Right lobe of liver (tissue), 6 donors: ENCODE measurements around the gene SGCA. TPM values are rescaled to one million over a fixed set of nuclear protein-coding genes. Genes with fewer than 3 reads are reported as not detected.

Experiments used
- ATAC-seq, 4 donors: fragments of 200-7000 bp; cut with Tn5 transposase; one replicate each; pipeline ENCODE4 v1.9.1; 2020; ENCODE audit warnings: mild to moderate bottlenecking in 4 of 4, moderate library complexity in 4 of 4
- DNase-seq, 3 donors: peaks; one replicate each; pipeline ENCODE4 v3.0.0-alpha.2; 2020
- H3K27ac ChIP-seq, 3 donors: fragments of 200-600 bp; one replicate each; pipeline ENCODE4 v1.8.0; 2022
- H3K27me3 ChIP-seq, 2 donors: fragments of 200-600 bp; one replicate each; pipeline ENCODE4 v1.8.0; 2022
- H3K36me3 ChIP-seq, 4 donors: fragments of 200-600 bp; sonication (generic) in 1 of 4; one replicate each; pipeline versions ENCODE4 v1.5.1 to v1.8.0; 2017 to 2022; ENCODE audit warnings: control low read depth in 1 of 4
- H3K4me1 ChIP-seq, 4 donors: fragments of 200-600 bp; sonication (generic) in 1 of 4; one replicate each; pipeline versions ENCODE4 v1.5.1 to v1.8.0; 2017 to 2022; ENCODE audit warnings: control low read depth in 1 of 4
- H3K4me3 ChIP-seq, 3 donors: fragments of 200-600 bp; one replicate each; pipeline ENCODE4 v1.8.0; 2022
- H3K9me3 ChIP-seq, 4 donors: fragments of 200-600 bp; sonication (generic) in 1 of 4; one replicate each; pipeline versions ENCODE4 v1.5.1 to v1.8.0; 2017 to 2022; ENCODE audit warnings: control low read depth in 1 of 4
- CTCF ChIP-seq, 4 donors: fragments of 200-600 bp in 3 of 4; fragments of 450-650 bp in 1 of 4; IDR thresholded peaks; one replicate each; pipeline versions ENCODE4 v1.5.1 to v1.8.0; 2016 to 2022; ENCODE audit warnings: antibody characterized with exemption in 4 of 4, mild to moderate bottlenecking in 2 of 4
- POLR2A ChIP-seq: fragments of 450-650 bp; IDR thresholded peaks from one replicate; pipeline ENCODE4 v1.6.1; 2017; ENCODE audit warnings: antibody characterized with exemption, mild to moderate bottlenecking
- WGBS: methylation state at CpG from one replicate; pipeline ENCODE4 v1.1.6; 2018; ENCODE audit warnings: low coverage, low lambda C conversion rate; ENCODE audit not compliant: insufficient coverage; ENCODE audit errors: missing lambda C conversion rate; 5-methylcytosine and 5-hydroxymethylcytosine counted together
- intact Hi-C, 2 donors: fragments of 100-400 bp; cut with DNase I; formaldehyde crosslinking; loops; one replicate each; pipeline versions ENCODE4 v1.11.2 to v1.14.1; 2022
- total RNA-seq, 6 experiments: library from RNA; depleted of rRNA in 2 of 6; stranded (reverse); fragments of >200 nt in 2 of 6; fragmentation: NEBNext Ultra II Directional in 3 of 6; extraction: Animal tissue kit (Norgen Biotek cat#: 25700) in 3 of 6; gene quantifications; one replicate each; pipeline versions ENCODE4 v1.1.0 to v1.2.4, GENCODE V29; 2016 to 2023
- donor health status: DM: no; HTN: yes; CAD: no.
- donor health status: DM: no; HTN: no; CAD: no.
- donor health status: DM: no; HTN: no; CAD: no.
- donor health status: DM: no; HTN: yes; CAD: no.
- donor health status: DM: no; HTN: yes; CAD: no.

The SGCA gene
- total RNA-seq, 6 experiments from 2014 or later, result 0.48 to 2.8 (median 1.6) TPM

- Histone ChIP-seq H3K4me3 (no peak overlapping the region), H3K4me1 (peaks cover 0 to 51% (median 17%) of the 10 kb centered on the region in 4 donors), H3K27me3 (no peaks in the 10 kb centered on the region), H3K27ac (no peak overlapping the region), H3K36me3 (no peaks in the 10 kb centered on the region), H3K9me3 (no peaks in the 10 kb centered on the region)
- 95% methylated on average over 15 of the region's 15 CpGs for WGBS
- intact Hi-C loops, result no loop called here
- no peak for TF ChIP-seq CTCF (IDR thresholded peaks at IDR 0.05)
- TF ChIP-seq POLR2A, result no peak
- no peak for DNase-seq
- ATAC-seq, result no peak
Observed at GRCh38 chr17:50220811-50221210, 55.0 kb downstream of the SGCA start.

- no peak overlapping the region for H3K27ac ChIP-seq
- ATAC-seq, result peak in 1 of 4 donors; percentile 8
- WGBS, result 72% methylated on average over 5 of the region's 9 CpGs
Observed at GRCh38 chr17:50221266-50221863, 55.6 kb downstream of the SGCA start.

GRCh38 chr17:50221864-50222545 is 56.2 kb downstream of the SGCA start:
- no peak overlapping the region for H3K27ac ChIP-seq
- TF ChIP-seq POLR2A, result no peak
- no peak for TF ChIP-seq CTCF (IDR thresholded peaks at IDR 0.05)

More at GRCh38 chr17:50221266-50221863, 55.6 kb downstream of the SGCA start:
- TF ChIP-seq POLR2A (no peak), CTCF (IDR thresholded peaks at IDR 0.05) (no peak)
- no peak for DNase-seq
- Histone ChIP-seq H3K9me3 (no peaks in the 10 kb centered on the region), H3K36me3 (no peaks in the 10 kb centered on the region), H3K27me3 (no peaks in the 10 kb centered on the region), H3K4me3 (no peak overlapping the region), H3K4me1 (peaks cover 0 to 51% (median 17%) of the 10 kb centered on the region in 4 donors)
- intact Hi-C loops, result no loop called here

GRCh38 chr17:50222922-50223321 is 57.1 kb downstream of the SGCA start:
- WGBS, result 70% methylated on average over 3 of the region's 6 CpGs
- Histone ChIP-seq H3K27me3 (no peaks in the 10 kb centered on the region), H3K9me3 (no peaks in the 10 kb centered on the region), H3K4me3 (no peak overlapping the region), H3K36me3 (no peaks in the 10 kb centered on the region), H3K27ac (no peak overlapping the region), H3K4me1 (peaks cover 0 to 43% (median 15%) of the 10 kb centered on the region in 4 donors)
- DNase-seq (no peak), ATAC-seq (no peak)
- TF ChIP-seq CTCF (IDR thresholded peaks at IDR 0.05) (no peak), POLR2A (no peak)
- intact Hi-C loops, result no loop called here

More at GRCh38 chr17:50221864-50222545, 56.2 kb downstream of the SGCA start:
- DNase-seq, result peak in 1 of 3 donors; percentile 55
- peaks cover 0 to 51% (median 17%) of the 10 kb centered on the region in 4 donors for H3K4me1 ChIP-seq
- no peaks in the 10 kb centered on the region for H3K9me3 ChIP-seq
- WGBS, result 63% methylated on average over 4 of the region's 8 CpGs
- H3K27me3 ChIP-seq, result no peaks in the 10 kb centered on the region
- H3K36me3 ChIP-seq, result no peaks in the 10 kb centered on the region
- no peak overlapping the region for H3K4me3 ChIP-seq
- intact Hi-C loops, result no loop called here
- ATAC-seq, result peak in 3 of 4 donors; percentile 10 to 58 (median 25)

Other genes starting within 250 kb of the SGCA start
- gene DLX4, start 196.8 kb upstream of the SGCA start, total RNA-seq, result not detected
- gene DLX3, start 170.8 kb upstream of the SGCA start, total RNA-seq, result not detected
- gene ITGA3, start 109.9 kb upstream of the SGCA start, total RNA-seq, result 1 to 10 TPM; 1.4 to 3.7 (median 2.4) TPM
- 10 to 100 TPM; 25.0 to 58.0 (median 44.8) TPM for gene PDK2, start 70.7 kb upstream of the SGCA start, total RNA-seq
- gene SAMD14, start 35.8 kb upstream of the SGCA start, total RNA-seq, result 1 to 10 TPM in 2 of 6 experiments, under 1 TPM in 3, not detected in 1; 0.50 to 3.8 (median 0.77) TPM
- 10 to 100 TPM in 5 of 6 experiments, 1 to 10 TPM in 1; 9.9 to 18.1 (median 12.0) TPM for gene PPP1R9B, start 15.3 kb upstream of the SGCA start, total RNA-seq
- 100 to 1,000 TPM in 1 of 6 experiments, 10 to 100 TPM in 4, 1 to 10 TPM in 1; 9.3 to 109 (median 34.7) TPM for gene COL1A1, start 35.6 kb downstream of the SGCA start, total RNA-seq
- 10 to 100 TPM in 1 of 6 experiments, 1 to 10 TPM in 5; 1.5 to 20.0 (median 8.7) TPM for gene TMEM92, start 108.5 kb downstream of the SGCA start, total RNA-seq
- 10 to 100 TPM in 3 of 6 experiments, 1 to 10 TPM in 3; 7.0 to 13.8 (median 9.4) TPM for gene XYLT2, start 180.1 kb downstream of the SGCA start, total RNA-seq
- 10 to 100 TPM; 34.3 to 69.4 (median 38.6) TPM for gene MRPL27, start 207.2 kb downstream of the SGCA start, total RNA-seq
- 1 to 10 TPM in 1 of 6 experiments, under 1 TPM in 3, not detected in 2; 0.12 to 1.3 (median 0.66) TPM for gene EME1, start 207.2 kb downstream of the SGCA start, total RNA-seq
- gene LRRC59, start 231.5 kb downstream of the SGCA start, total RNA-seq, result 100 to 1,000 TPM in 2 of 6 experiments, 10 to 100 TPM in 4; 36.0 to 125 (median 64.0) TPM